ENCODE results near the gene ADAR. TPM values are rescaled to one million over a fixed set of nuclear protein-coding genes. Genes with fewer than 3 reads are reported as not detected.

Gene ADAR
- total RNA-seq, 1 experiment from 2014 or later, result 171 TPM

GRCh38 chr1:154616659-154617345 lies 8.8 kb upstream of the ADAR start:
- no TSS peak for BruUV-seq (replicated peaks)
- H3K27me3 ChIP-seq (replicated peaks; ENCODE audit: insufficient read depth, low read depth, low read length, poor library complexity), result no peaks in the 10 kb centered on the region
- H3K9me3 ChIP-seq (ENCODE audit: low read depth, low read length, poor library complexity, severe bottlenecking), result no peaks in the 10 kb centered on the region
- H3K4me3 ChIP-seq (ENCODE audit: low read depth, low read length, poor library complexity, severe bottlenecking), result no peak overlapping the region
- peaks cover 2% of the 10 kb centered on the region for H3K4me1 ChIP-seq (ENCODE audit: insufficient read depth, low read length, poor library complexity, severe bottlenecking)
- CTCF ChIA-PET, result no interaction called here
- no peak overlapping the region for H3K27ac ChIP-seq (ENCODE audit: low read depth, low read length, poor library complexity, severe bottlenecking)
- POLR2A ChIA-PET (ENCODE audit: low non-redundant PET), result no interaction called here
- DNase-seq (ENCODE audit: low spot score), result no peak
- TF ChIP-seq EZH2 (IDR thresholded peaks at IDR 0.05; ENCODE audit: borderline replicate concordance, low read depth, low read length, poor library complexity, severe bottlenecking), result no peak
- no peak for TF ChIP-seq CTCF (conservative IDR thresholded peaks at IDR 0.05; ENCODE audit: low read depth, low read length)
- intact Hi-C loops (cut with micrococcal nuclease; ENCODE audit: unreplicated experiment), result no loop called here
- no peaks in the 10 kb centered on the region for H3K36me3 ChIP-seq (ENCODE audit: insufficient read depth, low read length, poor library complexity, severe bottlenecking)

- DNase-seq (ENCODE audit: low spot score), result no peak
- Histone ChIP-seq H3K4me3 (ENCODE audit: low read depth, low read length, poor library complexity, severe bottlenecking) (no peak overlapping the region), H3K27ac (ENCODE audit: low read depth, low read length, poor library complexity, severe bottlenecking) (no peak overlapping the region), H3K27me3 (replicated peaks; ENCODE audit: insufficient read depth, low read depth, low read length, poor library complexity) (no peaks in the 10 kb centered on the region), H3K9me3 (ENCODE audit: low read depth, low read length, poor library complexity, severe bottlenecking) (no peaks in the 10 kb centered on the region), H3K36me3 (ENCODE audit: insufficient read depth, low read length, poor library complexity, severe bottlenecking) (no peaks in the 10 kb centered on the region), H3K4me1 (ENCODE audit: insufficient read depth, low read length, poor library complexity, severe bottlenecking) (peaks cover 9% of the 10 kb centered on the region)
- TF ChIP-seq CTCF (conservative IDR thresholded peaks at IDR 0.05; ENCODE audit: low read depth, low read length) (no peak), EZH2 (IDR thresholded peaks at IDR 0.05; ENCODE audit: borderline replicate concordance, low read depth, low read length, poor library complexity, severe bottlenecking) (no peak)
- POLR2A ChIA-PET (ENCODE audit: low non-redundant PET), result no interaction called here
- CTCF ChIA-PET, result no interaction called here
- BruUV-seq (replicated peaks), result no TSS peak
- intact Hi-C loops (cut with micrococcal nuclease; ENCODE audit: unreplicated experiment), result no loop called here
Observed at GRCh38 chr1:154615411-154615810, 7.4 kb upstream of the ADAR start.

- no peak overlapping the region for H3K4me3 ChIP-seq (ENCODE audit: low read depth, low read length, poor library complexity, severe bottlenecking)
- BruUV-seq (replicated peaks), result no TSS peak
- ChIA-PET POLR2A (ENCODE audit: low non-redundant PET) (no interaction called here), CTCF (no interaction called here)
- intact Hi-C loops (cut with micrococcal nuclease; ENCODE audit: unreplicated experiment), result no loop called here
- no peak overlapping the region for H3K27ac ChIP-seq (ENCODE audit: low read depth, low read length, poor library complexity, severe bottlenecking)
- no peaks in the 10 kb centered on the region for H3K9me3 ChIP-seq (ENCODE audit: low read depth, low read length, poor library complexity, severe bottlenecking)
- TF ChIP-seq CTCF (conservative IDR thresholded peaks at IDR 0.05; ENCODE audit: low read depth, low read length) (no peak), EZH2 (IDR thresholded peaks at IDR 0.05; ENCODE audit: borderline replicate concordance, low read depth, low read length, poor library complexity, severe bottlenecking) (no peak)
- H3K4me1 ChIP-seq (ENCODE audit: insufficient read depth, low read length, poor library complexity, severe bottlenecking), result peaks cover 9% of the 10 kb centered on the region
- no peak for DNase-seq (ENCODE audit: low spot score)
- no peaks in the 10 kb centered on the region for H3K36me3 ChIP-seq (ENCODE audit: insufficient read depth, low read length, poor library complexity, severe bottlenecking)
- no peaks in the 10 kb centered on the region for H3K27me3 ChIP-seq (replicated peaks; ENCODE audit: insufficient read depth, low read depth, low read length, poor library complexity)
Observed at GRCh38 chr1:154614901-154615300, 6.9 kb upstream of the ADAR start.
